Heart left ventricle (tissue), 13 donors: ENCODE results near the gene LRRC27.

ENCODE experiments used
- POLR2A ChIP-seq, 2 donors: fragments of 450-650 bp; IDR thresholded peaks; one replicate each; pipeline ENCODE4 v1.6.1; 2017; ENCODE audit warnings: antibody characterized with exemption in 2 of 2, mild to moderate bottlenecking in 2 of 2, moderate library complexity in 2 of 2
- TF ChIP-seq, protein P1 (sequence below), 12 donors: fragments of 200-600 bp; sonication (generic) in 4 of 12; IDR thresholded peaks; one replicate each; pipeline versions ENCODE4 v1.5.0 to v1.8.0; 2018 to 2022; ENCODE audit warnings: antibody characterized with exemption in 12 of 12, mild to moderate bottlenecking in 5 of 12
- donor health status: ischemic (EF 13 %, LVEDD 7.1; RV severe dilation, severe dysfunction).
- donor health status: DM: no; HTN: yes; CAD: no.
- donor health status: DM: no; HTN: no; CAD: no.
- donor health status: ischemic (EF 25% LVEDD 6.9; RV normal size, moderate dysfunction).
- donor health status: ischemic (EF 25% LVEDD 5.7; RV mildly dilated, moderate dysfunction).
- donor health status: ischemic (EF 35%, LVEDD 5.7; RV mildly dilated, moderate dysfunction).
- donor health status: nonischemic (EF 11% LVEDD 7.7; RV severe dilation, severe dysfunction).
- donor health status: DM: yes; HTN: yes; CAD: no.
- donor health status: PGD.
- donor health status: ischemic (EF 29% LVEDD 5.4; RV normal size, mild dysfunction).
- donor health status: nonischemic (EF 23%, LVEDD 6.1; RV moderate dilation, normal function).

GRCh38 chr10:132390921-132391675, 59.1 kb downstream of the LRRC27 start:
- TF ChIP-seq, protein P1, sequence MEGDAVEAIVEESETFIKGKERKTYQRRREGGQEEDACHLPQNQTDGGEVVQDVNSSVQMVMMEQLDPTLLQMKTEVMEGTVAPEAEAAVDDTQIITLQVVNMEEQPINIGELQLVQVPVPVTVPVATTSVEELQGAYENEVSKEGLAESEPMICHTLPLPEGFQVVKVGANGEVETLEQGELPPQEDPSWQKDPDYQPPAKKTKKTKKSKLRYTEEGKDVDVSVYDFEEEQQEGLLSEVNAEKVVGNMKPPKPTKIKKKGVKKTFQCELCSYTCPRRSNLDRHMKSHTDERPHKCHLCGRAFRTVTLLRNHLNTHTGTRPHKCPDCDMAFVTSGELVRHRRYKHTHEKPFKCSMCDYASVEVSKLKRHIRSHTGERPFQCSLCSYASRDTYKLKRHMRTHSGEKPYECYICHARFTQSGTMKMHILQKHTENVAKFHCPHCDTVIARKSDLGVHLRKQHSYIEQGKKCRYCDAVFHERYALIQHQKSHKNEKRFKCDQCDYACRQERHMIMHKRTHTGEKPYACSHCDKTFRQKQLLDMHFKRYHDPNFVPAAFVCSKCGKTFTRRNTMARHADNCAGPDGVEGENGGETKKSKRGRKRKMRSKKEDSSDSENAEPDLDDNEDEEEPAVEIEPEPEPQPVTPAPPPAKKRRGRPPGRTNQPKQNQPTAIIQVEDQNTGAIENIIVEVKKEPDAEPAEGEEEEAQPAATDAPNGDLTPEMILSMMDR (IDR thresholded peaks at IDR 0.05), result no peak
- TF ChIP-seq POLR2A (IDR thresholded peaks at IDR 0.05), result no peak
